H9 (cell line): Measurements from ENCODE around the gene ROR1. TPM values are rescaled to one million over a fixed set of nuclear protein-coding genes. Genes with fewer than 3 reads are reported as not detected.

Source experiments
- DNase-seq: peaks from one replicate; pipeline ENCODE4 v3.0.0-alpha.2; 2017
- H2AFZ ChIP-seq: one replicate; pipeline ENCODE4 v1.6.1; 2013; ENCODE audit warnings: mild to moderate bottlenecking, low read length, control low read depth, moderate library complexity
- H2AK5ac ChIP-seq: 2 replicates; pipeline ENCODE4 v1.6.1; 2013; ENCODE audit warnings: low read length, control low read depth, mixed read lengths; ENCODE audit not compliant: insufficient read length
- H2BK120ac ChIP-seq: one replicate; pipeline ENCODE4 v1.6.1; 2013; ENCODE audit warnings: low read depth, mild to moderate bottlenecking, low read length, control low read depth, inconsistent platforms; ENCODE audit not compliant: poor library complexity, severe bottlenecking
- H2BK12ac ChIP-seq: 2 replicates; pipeline ENCODE4 v1.6.1; 2013; ENCODE audit warnings: low read length, control low read depth, mixed read lengths, low read depth; ENCODE audit not compliant: insufficient read length
- H2BK15ac ChIP-seq: 2 replicates; pipeline ENCODE4 v1.6.1; 2013; ENCODE audit warnings: low read depth, low read length, control low read depth
- H2BK20ac ChIP-seq: one replicate; pipeline ENCODE4 v1.6.1; 2013; ENCODE audit warnings: low read depth, mild to moderate bottlenecking, low read length, control low read depth, inconsistent platforms; ENCODE audit not compliant: poor library complexity, severe bottlenecking
- H2BK5ac ChIP-seq: 2 replicates; pipeline ENCODE4 v1.6.1; 2013; ENCODE audit warnings: low read length, control low read depth, mixed read lengths; ENCODE audit not compliant: insufficient read length
- H3K14ac ChIP-seq: 2 replicates; pipeline ENCODE4 v1.6.1; 2013; ENCODE audit warnings: low read length, control low read depth; ENCODE audit not compliant: insufficient read depth
- H3K18ac ChIP-seq: 2 replicates; pipeline ENCODE4 v1.6.1; 2013; ENCODE audit warnings: low read depth, mild to moderate bottlenecking, mixed read lengths, low read length, control low read depth; ENCODE audit not compliant: insufficient read length
- H3K23ac ChIP-seq: 2 replicates; pipeline ENCODE4 v1.6.1; 2013; ENCODE audit warnings: low read length, control low read depth, mixed read lengths, low read depth; ENCODE audit not compliant: insufficient read length
- H3K23me2 ChIP-seq: 2 replicates; pipeline ENCODE4 v1.6.1; 2013; ENCODE audit warnings: low read depth, mild to moderate bottlenecking, mixed read lengths, low read length, control low read depth; ENCODE audit not compliant: insufficient read length, poor library complexity, severe bottlenecking
- H3K27ac ChIP-seq: 2 replicates; pipeline ENCODE4 v1.5.1; 2013; ENCODE audit warnings: low read length, control low read depth, mixed read lengths, low read depth; ENCODE audit not compliant: insufficient read length
- H3K27me3 ChIP-seq: 2 replicates; pipeline ENCODE4 v1.6.1; 2013; ENCODE audit warnings: low read length, control low read depth, inconsistent platforms; ENCODE audit not compliant: insufficient read depth
- H3K4ac ChIP-seq: 2 replicates; pipeline ENCODE4 v1.6.1; 2013; ENCODE audit warnings: low read depth, mild to moderate bottlenecking, control low read depth, inconsistent platforms, low read length, moderate library complexity
- H3K4me1 ChIP-seq: 2 replicates; pipeline ENCODE4 v1.6.1; 2013; ENCODE audit warnings: low read length, control low read depth, inconsistent platforms; ENCODE audit not compliant: insufficient read depth
- H3K4me2 ChIP-seq: 2 replicates; pipeline ENCODE4 v1.6.1; 2013; ENCODE audit warnings: low read length, control low read depth, mixed read lengths; ENCODE audit not compliant: insufficient read length, insufficient read depth
- H3K56ac ChIP-seq: 2 replicates; pipeline ENCODE4 v1.6.1; 2013; ENCODE audit warnings: low read depth, mild to moderate bottlenecking, mixed read lengths, low read length, control low read depth; ENCODE audit not compliant: insufficient read length
- H3K79me1 ChIP-seq: 2 replicates; pipeline ENCODE4 v1.6.1; 2013; ENCODE audit warnings: low read depth, mild to moderate bottlenecking, moderate library complexity, low read length, control low read depth, inconsistent platforms; ENCODE audit not compliant: insufficient read depth, poor library complexity, severe bottlenecking
- H3K79me2 ChIP-seq: 2 replicates; pipeline ENCODE4 v1.6.1; 2013; ENCODE audit warnings: low read length, control low read depth, inconsistent platforms; ENCODE audit not compliant: insufficient read depth
- H3K9ac ChIP-seq: 2 replicates; pipeline ENCODE4 v1.6.1; 2013; ENCODE audit warnings: low read length, control low read depth, mixed read lengths; ENCODE audit not compliant: insufficient read length; ENCODE audit errors: extremely low read depth
- H3K9me3 ChIP-seq: one replicate; pipeline ENCODE4 v1.6.1; 2013; ENCODE audit warnings: low read depth, low read length, inconsistent platforms; ENCODE audit not compliant: control insufficient read depth
- H3T11ph ChIP-seq: one replicate; pipeline ENCODE4 v1.6.1; 2013; ENCODE audit warnings: mild to moderate bottlenecking, low read length, control low read depth, inconsistent platforms
- H4K20me1 ChIP-seq: one replicate; pipeline ENCODE4 v1.6.1; 2013; ENCODE audit not compliant: control insufficient read depth, insufficient read length, insufficient read depth
- H4K5ac ChIP-seq: 2 replicates; pipeline ENCODE4 v1.6.1; 2013; ENCODE audit warnings: low read depth, mild to moderate bottlenecking, mixed read lengths, low read length, control low read depth; ENCODE audit not compliant: insufficient read length
- H4K8ac ChIP-seq: replicated peaks from 2 replicates; pipeline ENCODE4 v1.6.1; 2013; ENCODE audit warnings: low read length, control low read depth, mixed read lengths, low read depth; ENCODE audit not compliant: insufficient read length
- H4K91ac ChIP-seq: 2 replicates; pipeline ENCODE4 v1.6.1; 2013; ENCODE audit warnings: low read depth, mild to moderate bottlenecking, moderate library complexity, mixed read lengths, low read length, control low read depth; ENCODE audit not compliant: insufficient read length
- H3K27ac Mint-ChIP-seq, 3 experiments: 2 replicates in 2 of 3; 3 replicates in 1 of 3; pipeline ENCODE4 v1.8.0; 2020 to 2021; ENCODE audit warnings: mixed read lengths in 3 of 3, mild to moderate bottlenecking in 1 of 3, moderate library complexity in 1 of 3
- H3K27me3 Mint-ChIP-seq: 2 replicates; pipeline ENCODE4 v1.8.0; 2021; ENCODE audit warnings: low read depth, mild to moderate bottlenecking, moderate library complexity, mixed read lengths
- H3K36me3 Mint-ChIP-seq, 3 experiments: 2 replicates in 2 of 3; 3 replicates in 1 of 3; pipeline ENCODE4 v1.8.0; 2020 to 2021; ENCODE audit warnings: low read depth in 3 of 3, mixed read lengths in 3 of 3; ENCODE audit not compliant: insufficient read depth in 1 of 3
- H3K4me1 Mint-ChIP-seq, 2 experiments: 2 replicates each; pipeline ENCODE4 v1.8.0; 2020; ENCODE audit warnings: mixed read lengths in 2 of 2
- H3K4me3 Mint-ChIP-seq, 2 experiments: 2 replicates in 1 of 2; 3 replicates in 1 of 2; pipeline ENCODE4 v1.8.0; 2020 to 2021; ENCODE audit warnings: mild to moderate bottlenecking in 2 of 2, mixed read lengths in 2 of 2, moderate library complexity in 1 of 2
- H3K9me3 Mint-ChIP-seq, 2 experiments: 2 replicates in 1 of 2; 3 replicates in 1 of 2; pipeline ENCODE4 v1.8.0; 2020; ENCODE audit warnings: mild to moderate bottlenecking in 2 of 2, mixed read lengths in 2 of 2, moderate library complexity in 1 of 2
- WGBS: extraction: QIAGEN DNeasy Blood & Tissue Kit; methylation state at CpG from one replicate; pipeline ENCODE4 v1.1.7; 2013; ENCODE audit warnings: missing lambda C conversion rate, low lambda C conversion rate, mixed read lengths; ENCODE audit not compliant: insufficient read length; ENCODE audit errors: extremely low coverage; 5-methylcytosine and 5-hydroxymethylcytosine counted together
- total RNA-seq: library from RNA; stranded (reverse); gene quantifications from 2 replicates; pipeline ENCODE4 v1.2.1, GENCODE V29; 2021
- TF ChIP-seq, protein P1 (sequence below): fragments of 200-600 bp; sonication (generic); conservative IDR thresholded peaks from 3 replicates; pipeline ENCODE4 v1.8.0; 2021; ENCODE audit warnings: antibody characterized with exemption, mild to moderate bottlenecking

Gene ROR1
- total RNA-seq, 1 experiment from 2014 or later = 75.9 TPM

DNA sequence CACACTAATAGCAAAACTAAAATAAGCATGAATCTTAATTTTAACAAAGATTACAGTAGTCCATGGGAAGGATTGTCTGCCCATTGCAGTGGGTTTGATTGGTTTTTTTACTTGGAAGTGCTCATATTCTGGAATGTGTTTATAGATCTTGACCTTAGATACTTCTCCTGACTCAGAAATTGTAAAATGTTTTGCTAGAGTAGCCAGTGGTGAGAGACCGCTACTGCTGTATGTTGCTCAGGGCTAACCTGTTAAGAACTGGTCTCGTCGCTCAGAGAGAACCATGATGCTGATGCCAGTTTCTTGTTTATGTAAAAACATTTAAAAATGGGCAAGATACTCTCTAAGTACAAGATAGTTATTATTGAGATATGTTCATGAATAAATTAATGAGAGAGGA, 99.9 kb downstream of the ROR1 start:
- Histone ChIP-seq H3K56ac (no peak overlapping the region), H2BK5ac (no peak overlapping the region), H2BK20ac (no peak overlapping the region), H3K79me2 (peaks cover 40% of the 10 kb centered on the region), H3K9me3 (no peaks in the 10 kb centered on the region), H3K9ac (no peak overlapping the region), H3K4ac (no peak overlapping the region), H3K4me2 (no peak overlapping the region), H3T11ph (no peak overlapping the region), H3K14ac (no peak overlapping the region), H3K27me3 (no peaks in the 10 kb centered on the region), H4K20me1 (no peaks in the 10 kb centered on the region), H2AK5ac (no peak overlapping the region), H3K79me1 (peaks cover 20% of the 10 kb centered on the region), H2BK120ac (no peak overlapping the region), H3K18ac (no peak overlapping the region), H4K8ac (no peak overlapping the region), H3K27ac (no peak overlapping the region), H2AFZ (no peak overlapping the region), H4K5ac (no peak overlapping the region), H3K4me1 (peaks cover 22% of the 10 kb centered on the region), H3K23ac (no peak overlapping the region), H3K23me2 (no peaks in the 10 kb centered on the region), H2BK12ac (no peak overlapping the region), H2BK15ac (no peak overlapping the region), H4K91ac (no peak overlapping the region)
- Mint-ChIP-seq H3K27me3 (no peaks in the 10 kb centered on the region), H3K4me1 (peaks cover 61 to 82% of the 10 kb centered on the region in 2 experiments), H3K36me3 (no peaks in the 10 kb centered on the region; a peak in 1 of 7 replicates), H3K9me3 (no peaks in the 10 kb centered on the region; a peak in 1 of 5 replicates), H3K27ac (no peak overlapping the region), H3K4me3 (no peak overlapping the region)
- WGBS = no CpG with 5 or more reads among the region's 3 CpGs
- TF ChIP-seq, protein P1, sequence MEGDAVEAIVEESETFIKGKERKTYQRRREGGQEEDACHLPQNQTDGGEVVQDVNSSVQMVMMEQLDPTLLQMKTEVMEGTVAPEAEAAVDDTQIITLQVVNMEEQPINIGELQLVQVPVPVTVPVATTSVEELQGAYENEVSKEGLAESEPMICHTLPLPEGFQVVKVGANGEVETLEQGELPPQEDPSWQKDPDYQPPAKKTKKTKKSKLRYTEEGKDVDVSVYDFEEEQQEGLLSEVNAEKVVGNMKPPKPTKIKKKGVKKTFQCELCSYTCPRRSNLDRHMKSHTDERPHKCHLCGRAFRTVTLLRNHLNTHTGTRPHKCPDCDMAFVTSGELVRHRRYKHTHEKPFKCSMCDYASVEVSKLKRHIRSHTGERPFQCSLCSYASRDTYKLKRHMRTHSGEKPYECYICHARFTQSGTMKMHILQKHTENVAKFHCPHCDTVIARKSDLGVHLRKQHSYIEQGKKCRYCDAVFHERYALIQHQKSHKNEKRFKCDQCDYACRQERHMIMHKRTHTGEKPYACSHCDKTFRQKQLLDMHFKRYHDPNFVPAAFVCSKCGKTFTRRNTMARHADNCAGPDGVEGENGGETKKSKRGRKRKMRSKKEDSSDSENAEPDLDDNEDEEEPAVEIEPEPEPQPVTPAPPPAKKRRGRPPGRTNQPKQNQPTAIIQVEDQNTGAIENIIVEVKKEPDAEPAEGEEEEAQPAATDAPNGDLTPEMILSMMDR = no peak
- no peak for DNase-seq
